SU-DHL-6 (cell line): Measurements from ENCODE around the gene TRIP11.

ENCODE experiments used
- H2AFZ ChIP-seq: fragments of 200-600 bp; sonication (generic); 2 replicates; pipeline ENCODE4 v1.6.1; 2014; ENCODE audit warnings: low read depth, mild to moderate bottlenecking, moderate library complexity, mixed read lengths, antibody characterized with exemption, low read length; ENCODE audit not compliant: severe bottlenecking
- H3F3A ChIP-seq: fragments of 200-600 bp; shearing (Covaris generic); 2 replicates; pipeline ENCODE4 v1.6.0; 2016; ENCODE audit warnings: antibody characterized with exemption, mild to moderate bottlenecking; ENCODE audit not compliant: insufficient read depth
- H3K27ac ChIP-seq: fragments of 200-600 bp; sonication (generic); 2 replicates; pipeline ENCODE4 v1.5.1; 2016; ENCODE audit warnings: low read depth, mild to moderate bottlenecking, low read length, moderate library complexity, mixed read lengths
- H3K27me3 ChIP-seq: fragments of 200-600 bp; sonication (generic), shearing (Covaris generic); 2 replicates; pipeline ENCODE4 v1.6.0; 2014; ENCODE audit warnings: mild to moderate bottlenecking, low read length
- H3K36me3 ChIP-seq: fragments of 200-600 bp; sonication (generic); 2 replicates; pipeline ENCODE4 v1.6.1; 2014; ENCODE audit warnings: mild to moderate bottlenecking, low read length, mixed read lengths
- H3K4me2 ChIP-seq: fragments of 300-600, 200-600 bp; shearing (Covaris generic), sonication (generic); 2 replicates; pipeline ENCODE4 v1.6.0; 2014; ENCODE audit warnings: low read length, low read depth, mild to moderate bottlenecking; ENCODE audit not compliant: poor library complexity, severe bottlenecking
- H3K4me3 ChIP-seq: fragments of 200-600 bp; sonication (generic); 2 replicates; pipeline ENCODE4 v1.5.1; 2014; ENCODE audit warnings: antibody characterized with exemption, low read length, mild to moderate bottlenecking, mixed read lengths; ENCODE audit not compliant: insufficient read depth, poor library complexity, severe bottlenecking
- H3K79me2 ChIP-seq: fragments of 200-600 bp; sonication (generic); 2 replicates; pipeline ENCODE4 v1.6.1; 2014; ENCODE audit warnings: mild to moderate bottlenecking, low read length, moderate library complexity; ENCODE audit not compliant: insufficient read depth
- H3K9ac ChIP-seq: fragments of 200-600 bp; sonication (generic); 2 replicates; pipeline ENCODE4 v1.7.0; 2014; ENCODE audit warnings: mild to moderate bottlenecking, low read length
- H3K9me2 ChIP-seq: fragments of 200-600 bp; sonication (generic); replicated peaks from 2 replicates; pipeline ENCODE4 v1.6.1; 2014; ENCODE audit warnings: low read length; ENCODE audit not compliant: insufficient read depth
- H3K9me3 ChIP-seq: fragments of 200-600 bp; sonication (generic); 2 replicates; pipeline ENCODE4 v1.6.1; 2014; ENCODE audit warnings: low read length, mixed read lengths; ENCODE audit not compliant: insufficient read depth
- H4K20me1 ChIP-seq: fragments of 200-600 bp; sonication (generic); 2 replicates; pipeline ENCODE4 v1.6.1; 2014; ENCODE audit warnings: low read depth, mild to moderate bottlenecking, antibody characterized with exemption, low read length, moderate library complexity, mixed read lengths
- EZH2phosphoT487 ChIP-seq: fragments of 200-600 bp; sonication (generic), shearing (Covaris generic); conservative IDR thresholded peaks from 2 replicates; pipeline ENCODE4 v1.6.1; 2018; ENCODE audit warnings: mild to moderate bottlenecking, antibody characterized with exemption, low read length, moderate library complexity, mixed read lengths
- TF ChIP-seq, protein P1 (sequence below): fragments of 200-600 bp; sonication (generic); IDR thresholded peaks from one replicate; pipeline ENCODE4 v1.5.1; 2017; ENCODE audit warnings: antibody characterized with exemption, mild to moderate bottlenecking, low read length, moderate library complexity; ENCODE audit not compliant: insufficient read depth, poor library complexity, severe bottlenecking

The TRIP11 gene

GRCh38 chr14:92039719-92040430, at the start of gene TRIP11:
TRIP11 (minus strand) TSS chr14:92040059; CDS start chr14:92039685, 374 bp downstream.
- peaks cover 57% of the 10 kb centered on the region for H3K79me2 ChIP-seq
- peak within 1 kb of the TSS; percentile 71 for H3K27ac ChIP-seq
- H3K9me3 ChIP-seq, result no peaks in the 10 kb centered on the region
- peak within 1 kb of the TSS; percentile 81 for H2AFZ ChIP-seq
- no peaks in the 10 kb centered on the region for H3F3A ChIP-seq
- no peaks in the 10 kb centered on the region for H3K9me2 ChIP-seq
- no peaks in the 10 kb centered on the region for H3K36me3 ChIP-seq
- H3K9ac ChIP-seq, result peak within 1 kb of the TSS; percentile 81
- H3K4me3 ChIP-seq, result peak within 1 kb of the TSS; percentile 80
- no peaks in the 10 kb centered on the region for H4K20me1 ChIP-seq
- no peaks in the 10 kb centered on the region for H3K27me3 ChIP-seq
- H3K4me2 ChIP-seq, result peak within 1 kb of the TSS; percentile 98
- no peak for TF ChIP-seq EZH2phosphoT487
- TF ChIP-seq, protein P1, sequence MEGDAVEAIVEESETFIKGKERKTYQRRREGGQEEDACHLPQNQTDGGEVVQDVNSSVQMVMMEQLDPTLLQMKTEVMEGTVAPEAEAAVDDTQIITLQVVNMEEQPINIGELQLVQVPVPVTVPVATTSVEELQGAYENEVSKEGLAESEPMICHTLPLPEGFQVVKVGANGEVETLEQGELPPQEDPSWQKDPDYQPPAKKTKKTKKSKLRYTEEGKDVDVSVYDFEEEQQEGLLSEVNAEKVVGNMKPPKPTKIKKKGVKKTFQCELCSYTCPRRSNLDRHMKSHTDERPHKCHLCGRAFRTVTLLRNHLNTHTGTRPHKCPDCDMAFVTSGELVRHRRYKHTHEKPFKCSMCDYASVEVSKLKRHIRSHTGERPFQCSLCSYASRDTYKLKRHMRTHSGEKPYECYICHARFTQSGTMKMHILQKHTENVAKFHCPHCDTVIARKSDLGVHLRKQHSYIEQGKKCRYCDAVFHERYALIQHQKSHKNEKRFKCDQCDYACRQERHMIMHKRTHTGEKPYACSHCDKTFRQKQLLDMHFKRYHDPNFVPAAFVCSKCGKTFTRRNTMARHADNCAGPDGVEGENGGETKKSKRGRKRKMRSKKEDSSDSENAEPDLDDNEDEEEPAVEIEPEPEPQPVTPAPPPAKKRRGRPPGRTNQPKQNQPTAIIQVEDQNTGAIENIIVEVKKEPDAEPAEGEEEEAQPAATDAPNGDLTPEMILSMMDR, result no peak

DNA sequence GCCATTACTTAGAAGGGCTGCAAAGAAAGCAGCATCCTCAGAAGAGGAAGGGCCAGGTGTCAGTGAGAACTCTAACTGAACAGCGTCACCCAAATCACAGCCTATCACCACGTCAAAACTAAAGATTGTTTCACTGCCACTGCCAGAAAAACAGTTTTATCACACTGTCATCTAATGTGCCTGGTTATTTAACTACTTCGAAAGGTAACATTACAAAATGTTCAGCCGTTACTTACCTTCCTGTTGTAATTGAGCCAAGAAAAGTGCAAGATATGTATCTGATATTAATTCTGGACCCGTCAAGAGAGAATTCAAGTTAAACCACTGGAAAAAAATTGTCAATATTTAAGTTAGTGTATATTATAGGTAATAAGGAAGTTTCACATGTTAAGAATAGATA, 48.6 kb upstream of the TRIP11 start:
- Histone ChIP-seq H3K9ac (no peak overlapping the region), H3K27me3 (no peaks in the 10 kb centered on the region), H3K9me3 (no peaks in the 10 kb centered on the region), H3K79me2 (no peaks in the 10 kb centered on the region), H2AFZ (no peak overlapping the region), H3K4me2 (no peak overlapping the region), H4K20me1 (no peaks in the 10 kb centered on the region), H3K36me3 (no peaks in the 10 kb centered on the region), H3K9me2 (no peaks in the 10 kb centered on the region), H3F3A (no peaks in the 10 kb centered on the region), H3K4me3 (no peak overlapping the region), H3K27ac (no peak overlapping the region)
- TF ChIP-seq EZH2phosphoT487, result no peak
- TF ChIP-seq, protein P1, result no peak

GRCh38 chr14:92074555-92074954, 34.7 kb upstream of the TRIP11 start:
- H3K27ac ChIP-seq, result no peak overlapping the region
- peaks cover 5% of the 10 kb centered on the region; the same call in 1 of the 2 replicates for H3K36me3 ChIP-seq
- no peak overlapping the region for H3K4me3 ChIP-seq
- no peaks in the 10 kb centered on the region for H3K27me3 ChIP-seq
- no peak overlapping the region for H2AFZ ChIP-seq
- H3K9me3 ChIP-seq, result no peaks in the 10 kb centered on the region
- H3F3A ChIP-seq, result no peaks in the 10 kb centered on the region
- no peaks in the 10 kb centered on the region for H3K9me2 ChIP-seq
- H3K4me2 ChIP-seq, result no peak overlapping the region
- H3K79me2 ChIP-seq, result no peaks in the 10 kb centered on the region
- no peak for TF ChIP-seq EZH2phosphoT487
- TF ChIP-seq, protein P1, result no peak
- H4K20me1 ChIP-seq, result no peaks in the 10 kb centered on the region
- H3K9ac ChIP-seq, result no peak overlapping the region
